Ureter (tissue), 1 donor: ENCODE measurements around the gene INVS. TPM values are rescaled to one million over a fixed set of nuclear protein-coding genes. Genes with fewer than 3 reads are reported as not detected.
"Not testable (repeated sequence)": the region's sequence is repeated elsewhere in the genome, so short reads cannot be mapped to it uniquely, and the experiment has no call there.

Experiments used
- DNase-seq: peaks from one replicate; pipeline ENCODE4 v3.0.0-alpha.2; 2020; ENCODE audit warnings: low spot score
- total RNA-seq: library from RNA; stranded (reverse); gene quantifications from one replicate; pipeline ENCODE4 v1.2.4, GENCODE V29; 2023
- donor health status: DM: yes; HTN: yes; CAD: no.

INVS gene
- total RNA-seq, 1 donor from 2014 or later: 24.1 TPM

DNA sequence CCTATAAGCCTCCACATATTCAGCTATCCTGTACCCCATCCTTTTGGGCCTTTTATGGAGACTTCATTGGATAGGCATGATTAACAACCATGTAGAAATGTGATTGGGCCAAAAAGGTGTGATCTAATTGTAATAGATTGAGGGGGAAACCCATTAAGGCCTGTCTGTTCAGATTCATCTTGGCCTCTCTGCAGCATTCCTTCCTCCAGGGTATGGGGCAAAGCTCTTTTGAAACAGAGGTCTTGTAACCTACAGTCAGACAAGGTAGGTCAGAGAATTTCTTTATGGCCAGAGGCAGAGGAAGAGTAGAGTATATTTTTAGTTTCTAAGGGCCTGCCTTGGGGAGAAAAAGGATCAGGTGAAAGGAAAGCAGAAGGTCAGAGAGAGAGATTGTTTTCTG, 98.5 kb downstream of the INVS start:
- no peak for DNase-seq

DNA sequence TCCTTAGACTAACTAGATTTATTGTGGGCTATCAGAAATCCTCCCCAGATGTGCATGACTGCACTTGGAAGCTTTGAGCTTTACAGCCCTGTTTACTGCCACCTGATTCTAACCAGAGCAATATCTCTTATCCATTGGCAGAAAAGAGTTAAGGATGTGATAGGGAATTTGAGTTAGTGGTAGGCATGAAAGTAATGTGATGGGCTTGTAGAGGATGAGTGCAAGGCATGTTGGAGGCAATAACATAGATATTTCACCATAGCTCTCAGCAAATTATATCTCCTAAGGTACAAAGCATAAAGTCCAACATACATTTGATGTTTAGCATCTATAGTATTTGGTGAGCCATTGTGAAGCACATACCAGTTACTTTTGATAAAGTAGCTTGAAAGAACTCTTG, 103.8 kb downstream of the INVS start:
- DNase-seq: no peak

DNA sequence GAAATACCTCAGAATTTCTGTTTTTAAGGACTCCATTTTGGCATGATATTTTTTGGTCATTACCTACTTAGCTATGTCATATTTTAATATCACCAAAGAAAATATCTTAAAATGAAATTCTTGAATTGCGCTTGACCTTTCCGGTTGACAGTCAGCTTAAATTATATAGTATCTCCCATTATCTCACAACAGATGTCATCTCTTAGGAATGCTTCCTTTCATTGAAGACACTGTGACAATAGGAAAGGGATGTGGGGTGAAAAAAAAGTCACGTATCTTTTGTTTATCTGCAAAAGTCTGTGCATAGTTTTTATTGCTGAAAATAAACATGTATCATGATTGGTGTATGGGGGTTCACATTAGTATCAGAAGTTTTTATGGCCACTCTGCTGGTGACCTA, 105.8 kb downstream of the INVS start:
- DNase-seq: no peak

DNA sequence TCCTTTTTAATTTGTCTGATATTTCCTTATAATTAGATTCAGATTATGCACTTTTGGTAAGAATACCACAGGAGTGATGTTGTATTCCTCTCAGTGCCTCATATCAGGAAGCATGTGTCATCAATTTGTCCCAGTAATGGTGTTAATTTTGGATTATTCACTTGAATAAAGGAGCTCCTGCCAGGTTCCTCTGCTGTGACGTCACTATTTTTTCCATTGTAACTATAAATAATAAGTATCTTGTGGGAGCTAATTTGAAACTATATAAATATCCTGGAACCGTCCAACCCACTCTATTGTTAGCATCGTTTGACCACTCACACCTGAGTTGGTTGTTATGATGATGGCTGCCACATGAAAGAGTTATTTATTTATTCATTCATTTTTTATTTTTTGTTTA, 107.9 kb downstream of the INVS start:
- no peak for DNase-seq

DNA sequence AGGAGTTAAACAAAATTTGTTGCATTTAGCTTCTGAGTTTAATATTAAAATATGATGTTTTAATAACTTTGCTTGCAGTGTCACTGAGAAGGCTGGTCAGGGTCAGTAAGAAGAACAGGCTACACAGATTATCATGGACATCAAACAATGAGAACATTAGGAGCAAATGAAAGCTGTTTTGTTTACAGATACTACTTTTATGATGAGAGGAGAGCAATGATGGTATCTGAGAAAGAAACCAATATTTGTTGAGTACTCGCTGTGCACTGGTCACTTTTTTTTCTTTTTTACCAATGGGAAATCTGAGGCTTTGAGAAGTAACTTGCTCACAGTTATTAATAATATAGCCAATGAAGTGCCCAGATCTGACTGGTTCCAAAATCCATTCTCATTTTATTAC, 109.6 kb downstream of the INVS start:
- no peak for DNase-seq

DNA sequence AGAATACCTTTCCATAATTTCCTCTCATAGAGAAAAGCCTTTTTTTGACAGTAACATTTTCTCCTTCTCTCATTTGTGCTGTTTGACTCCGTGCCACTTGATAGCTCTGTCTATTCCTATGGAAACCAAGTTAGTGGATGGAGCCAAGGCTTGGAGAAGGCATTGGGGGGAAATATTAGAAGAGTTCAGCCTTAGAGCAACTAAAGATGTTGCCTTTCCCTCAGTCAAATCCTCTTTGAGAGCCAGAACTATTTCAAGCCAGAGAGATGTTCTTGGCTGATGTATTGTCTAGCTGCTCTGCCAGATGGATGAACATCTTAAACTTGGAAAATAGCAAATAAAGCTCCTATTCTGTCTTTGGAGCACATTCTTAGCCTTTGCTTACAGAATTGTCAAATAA, 112.4 kb downstream of the INVS start:
- no peak for DNase-seq

DNA sequence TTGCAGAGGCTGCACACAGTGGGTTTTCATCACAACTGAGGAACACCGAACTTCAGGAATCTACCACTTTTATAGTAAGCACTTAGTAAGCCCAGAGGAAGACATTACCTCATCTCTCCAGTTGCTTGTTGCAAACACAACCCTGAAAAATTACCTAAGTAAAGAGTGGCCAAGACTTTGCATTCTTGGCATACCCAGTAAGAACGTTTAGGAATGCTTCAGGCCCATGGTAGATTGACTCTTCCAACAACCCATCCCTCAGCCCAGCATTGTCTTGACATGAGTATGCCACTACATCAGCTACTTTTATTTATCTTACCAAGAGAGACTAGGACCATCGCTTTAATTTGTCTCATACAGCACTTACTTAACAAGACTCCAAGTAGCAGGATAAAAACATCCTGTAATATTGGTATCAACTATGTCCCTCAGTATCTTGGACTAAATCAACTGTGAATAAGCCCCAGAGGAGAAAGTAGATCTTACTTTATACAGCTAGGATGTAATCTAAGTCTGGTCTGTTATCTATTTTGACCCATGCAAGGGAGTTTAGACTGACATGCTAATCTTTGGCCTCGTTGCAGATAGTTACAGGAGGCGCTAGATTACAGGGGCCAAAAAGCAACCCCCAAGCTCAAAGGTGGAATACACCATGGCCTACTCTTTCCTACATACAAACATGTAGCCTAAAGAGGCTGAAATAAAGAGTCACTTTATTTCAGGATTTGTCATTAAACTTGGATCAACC, 114.9 kb downstream of the INVS start:
- no peak for DNase-seq

DNA sequence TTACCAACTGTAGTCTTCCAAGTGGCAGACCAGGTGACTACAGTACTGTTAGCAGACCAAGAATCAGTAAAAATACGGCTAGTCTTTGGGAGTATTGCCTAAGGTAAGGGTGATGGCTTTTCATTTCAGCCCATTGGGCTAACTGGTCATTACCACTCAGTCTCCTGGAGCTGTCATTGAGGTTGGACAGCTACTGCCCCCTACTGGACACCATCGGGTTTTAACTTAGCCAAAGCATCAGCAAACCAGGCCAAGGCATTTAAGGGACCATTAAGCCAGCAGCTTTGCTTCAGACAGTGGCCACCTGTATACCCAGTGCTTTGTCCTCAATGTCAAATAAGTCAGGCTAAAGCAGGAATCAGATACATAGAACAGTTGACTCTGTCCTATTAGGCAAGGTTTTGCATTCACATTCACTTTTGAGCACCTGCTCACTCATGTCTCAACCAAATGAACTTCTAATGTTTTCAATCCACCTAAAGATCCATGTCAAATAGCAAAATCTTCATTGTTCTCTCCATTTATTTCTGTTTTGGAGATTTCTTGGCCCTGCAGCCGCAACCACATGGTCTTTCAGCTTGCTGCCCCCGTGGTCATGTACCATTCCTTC, 117.2 kb downstream of the INVS start:
- peak; percentile 49 for DNase-seq

DNA sequence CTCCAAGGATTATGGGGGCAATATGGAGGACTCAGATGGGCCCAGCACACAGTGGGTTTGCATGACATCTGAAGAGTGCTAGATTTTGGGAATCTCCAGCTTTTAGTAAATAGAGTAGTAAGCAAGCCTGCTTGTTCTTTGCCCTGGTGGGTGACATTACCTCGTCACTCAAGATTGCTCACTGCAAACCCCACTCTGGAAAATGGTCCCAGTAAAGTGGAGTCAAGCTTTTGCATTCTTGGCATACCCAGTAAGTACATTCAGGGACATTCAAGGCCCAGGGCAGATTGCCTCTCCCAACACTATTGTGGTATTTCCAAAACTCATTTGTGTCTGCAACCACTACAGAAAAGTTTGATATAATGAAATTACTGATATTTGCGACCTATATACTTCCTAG, 118.5 kb downstream of the INVS start:
- DNase-seq: no peak

DNA sequence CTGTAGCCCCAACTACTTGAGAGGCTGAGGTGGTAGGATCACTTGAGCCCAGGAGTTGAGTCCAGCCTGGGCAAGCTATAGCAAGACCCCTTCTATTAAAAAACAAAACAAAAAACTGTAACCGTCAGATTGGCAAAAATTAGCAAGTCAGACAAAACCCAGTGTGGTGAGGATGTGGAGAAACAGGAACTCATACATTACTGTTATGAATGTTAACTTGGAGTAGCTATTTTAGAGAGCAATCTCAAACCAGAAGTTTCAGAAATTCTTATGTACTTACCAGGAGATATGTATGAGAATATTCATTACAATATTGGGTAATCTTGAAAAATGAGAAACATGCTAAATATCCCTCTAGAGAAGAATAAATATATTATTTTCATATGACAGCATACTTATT, 120.3 kb downstream of the INVS start:
- DNase-seq: no peak

DNA sequence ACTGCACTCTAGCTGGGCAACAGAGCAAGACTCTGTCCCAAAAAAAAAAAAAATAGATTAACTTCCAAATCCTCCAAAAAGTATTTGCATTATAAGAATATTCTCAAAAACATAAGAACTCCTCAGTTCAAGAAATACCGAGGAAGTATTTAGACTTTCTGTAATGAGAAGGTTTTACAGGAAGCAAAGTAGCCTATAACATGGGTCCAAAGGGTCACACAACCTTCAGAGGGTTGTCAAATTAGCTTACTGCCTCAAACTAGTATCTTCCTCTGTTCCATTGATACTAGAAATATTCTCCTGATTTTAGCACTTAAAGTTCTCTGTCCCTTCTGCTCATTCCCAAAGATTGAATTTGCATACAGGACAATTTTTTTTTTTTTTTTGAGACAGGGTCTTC, 121.9 kb downstream of the INVS start:
- DNase-seq: no peak

DNA sequence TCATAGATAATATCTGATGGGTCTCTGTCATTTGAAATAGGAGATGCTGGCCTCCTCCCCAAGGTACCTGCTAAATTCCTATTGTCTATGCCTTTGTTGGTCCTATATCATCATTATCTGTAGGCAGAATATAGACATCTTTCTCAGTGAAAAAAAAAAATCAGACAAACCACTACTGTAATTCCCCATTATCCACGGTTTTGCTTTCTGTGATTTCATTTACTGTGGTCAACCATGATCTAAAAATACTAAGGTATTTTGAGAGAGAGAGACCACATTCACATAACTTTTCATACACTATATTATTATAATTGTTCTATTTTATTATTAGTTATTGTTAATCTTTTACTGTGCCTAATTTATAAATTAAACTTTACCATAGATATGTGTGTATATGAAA, 122.5 kb downstream of the INVS start:
- DNase-seq: no peak

DNA sequence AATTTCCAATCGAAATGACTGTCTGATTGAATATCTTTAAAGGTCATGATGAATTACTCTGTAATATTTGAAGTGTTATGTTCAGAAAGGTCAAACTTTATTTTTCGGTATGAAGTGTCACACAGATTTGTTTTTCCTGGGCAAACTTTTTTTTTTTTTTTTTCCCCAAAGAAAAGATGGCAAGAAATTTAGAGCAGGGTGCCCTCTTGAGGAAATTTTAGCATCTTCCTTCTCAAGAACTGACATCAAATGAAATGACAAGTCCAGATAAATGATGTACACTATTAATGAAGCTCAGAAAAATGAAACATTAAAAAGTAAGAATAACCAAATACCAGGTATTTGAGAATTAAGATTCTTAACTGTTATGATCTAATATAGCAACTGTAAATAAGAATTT, 123.6 kb downstream of the INVS start:
- DNase-seq: no peak

DNA sequence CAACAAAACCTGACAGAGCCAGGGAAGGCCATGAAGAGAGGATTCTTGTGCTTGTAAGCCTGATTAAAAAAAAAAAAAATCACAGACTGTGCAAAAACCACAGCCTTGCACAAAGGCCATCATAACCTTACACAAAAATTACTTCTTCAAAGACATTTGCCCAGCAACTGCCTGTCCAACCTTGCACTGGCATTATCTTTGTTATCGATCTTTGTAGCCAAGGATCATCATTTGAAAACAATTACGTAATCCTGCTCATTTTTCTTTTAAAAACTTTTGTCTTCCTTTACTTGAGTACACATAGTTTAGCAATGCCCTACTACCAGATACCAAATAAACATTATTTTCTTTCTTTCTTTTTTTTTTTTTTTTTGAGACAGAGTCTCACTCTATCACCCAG, 128.6 kb downstream of the INVS start:
- DNase-seq: no peak

DNA sequence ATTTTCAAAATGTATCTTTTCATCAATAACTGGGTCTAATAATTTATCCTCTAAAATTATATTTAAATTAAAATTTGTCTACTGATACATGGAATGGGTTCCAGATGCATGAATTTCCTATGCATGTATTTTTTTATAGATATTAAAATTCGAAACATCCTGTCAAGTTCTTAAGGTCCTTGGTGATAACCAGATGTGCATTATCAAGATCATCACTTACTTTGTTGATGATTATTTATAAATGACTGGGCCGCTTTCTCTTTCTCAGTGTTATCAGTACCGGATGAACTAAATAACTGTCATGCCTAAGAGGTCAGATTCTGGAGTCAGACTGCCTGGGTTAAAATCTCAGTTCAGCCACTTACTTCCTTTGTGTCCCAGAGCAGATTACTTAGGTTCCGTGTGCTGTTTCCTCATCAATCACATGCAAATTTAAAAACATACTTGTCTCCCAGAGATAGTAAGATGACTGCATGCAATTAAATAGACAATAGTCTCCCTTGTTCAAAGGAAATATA, 129.4 kb downstream of the INVS start:
- no peak for DNase-seq

DNA sequence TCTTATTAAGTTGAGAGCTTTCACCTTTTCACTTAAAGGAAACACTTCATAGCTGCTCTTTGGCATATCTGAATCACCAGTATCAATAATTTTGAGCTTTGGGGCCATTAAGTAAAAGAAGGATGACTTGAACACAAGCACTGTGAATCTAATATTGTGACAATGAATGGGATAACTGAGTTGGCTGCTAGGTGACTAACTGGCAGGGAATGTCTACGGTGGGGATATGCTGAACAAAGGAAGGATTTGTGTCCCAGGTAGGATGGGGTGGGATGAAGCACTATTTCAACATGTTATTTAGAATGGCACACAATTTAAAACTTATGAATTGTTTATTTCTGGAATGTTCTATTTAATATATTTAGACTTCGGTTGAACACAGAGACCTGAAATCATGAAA, 130.1 kb downstream of the INVS start:
- DNase-seq: no peak

DNA sequence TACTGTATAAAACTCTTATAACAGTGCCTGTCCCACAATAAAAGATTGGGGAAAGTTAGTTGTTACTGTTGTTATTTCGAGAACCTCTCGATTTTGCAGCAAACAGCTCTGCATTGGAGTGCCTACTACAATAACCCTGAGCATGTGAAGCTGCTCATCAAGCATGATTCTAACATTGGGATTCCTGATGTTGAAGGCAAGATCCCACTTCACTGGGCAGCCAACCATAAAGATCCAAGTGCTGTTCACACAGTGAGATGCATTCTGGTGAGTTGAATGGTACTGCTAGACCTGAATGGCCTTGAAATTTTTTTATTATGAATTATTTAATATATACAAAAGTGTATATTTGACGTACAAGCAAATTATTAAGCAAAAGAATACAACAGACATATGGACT, 130.5 kb downstream of the INVS start:
- DNase-seq: no peak

DNA sequence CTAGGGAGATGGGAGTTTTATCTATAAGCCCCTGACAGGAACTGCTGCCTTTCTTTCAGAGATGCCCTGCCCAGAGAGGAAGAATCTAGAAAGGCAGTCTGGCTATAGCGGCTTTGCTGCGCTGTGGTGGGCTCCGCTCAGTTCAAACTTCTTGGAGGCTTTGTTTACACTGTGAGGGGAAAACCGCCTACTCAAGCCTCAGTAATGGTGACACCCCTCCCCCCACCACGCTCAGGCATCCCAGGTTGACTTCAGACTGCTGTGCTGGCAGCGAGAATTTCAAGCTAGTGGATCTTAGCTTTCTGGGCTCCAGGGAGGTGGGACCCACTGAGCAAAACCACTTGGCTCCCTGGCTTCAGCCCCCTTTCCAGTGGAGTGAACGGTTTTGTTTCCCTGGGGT, 137.9 kb downstream of the INVS start:
- not testable (repeated sequence) for DNase-seq

DNA sequence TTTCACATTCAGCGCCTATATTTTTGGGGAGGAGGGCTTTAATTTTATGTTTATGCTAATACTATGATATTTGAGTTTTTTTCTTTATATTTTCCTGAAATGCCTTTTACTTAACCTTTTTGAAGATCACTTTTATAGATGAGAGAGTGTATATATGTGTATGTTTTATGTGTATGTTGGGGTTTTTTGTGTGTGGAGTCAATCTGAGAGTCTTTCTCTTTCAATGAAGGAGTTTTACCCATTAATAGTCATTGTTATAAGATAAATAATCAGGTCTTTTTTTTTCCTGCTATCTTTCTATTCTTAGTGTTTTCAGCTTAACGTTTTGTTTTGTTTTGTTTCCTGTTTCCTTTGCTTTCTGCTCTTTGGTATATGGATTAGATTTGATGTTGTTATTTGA, 141.5 kb downstream of the INVS start:
- no peak for DNase-seq

DNA sequence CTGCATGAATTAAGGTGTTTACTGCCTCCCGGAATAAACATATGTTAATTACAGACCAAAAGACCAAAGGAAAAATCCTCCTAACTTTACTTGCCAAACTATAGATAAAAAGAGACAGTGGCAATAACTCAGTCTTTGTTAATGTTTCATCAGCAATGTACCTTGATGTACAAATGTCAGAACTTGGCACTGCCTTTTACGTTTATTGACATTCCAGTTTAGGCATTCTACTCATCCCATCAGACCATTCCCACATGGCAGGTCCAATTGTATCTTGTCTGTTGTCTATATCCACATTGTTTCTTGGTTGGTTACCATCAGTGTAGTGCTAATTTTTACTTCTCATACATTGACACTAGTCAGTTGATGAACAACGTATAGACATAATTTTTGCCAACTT, 168.2 kb downstream of the INVS start:
- DNase-seq: no peak

DNA sequence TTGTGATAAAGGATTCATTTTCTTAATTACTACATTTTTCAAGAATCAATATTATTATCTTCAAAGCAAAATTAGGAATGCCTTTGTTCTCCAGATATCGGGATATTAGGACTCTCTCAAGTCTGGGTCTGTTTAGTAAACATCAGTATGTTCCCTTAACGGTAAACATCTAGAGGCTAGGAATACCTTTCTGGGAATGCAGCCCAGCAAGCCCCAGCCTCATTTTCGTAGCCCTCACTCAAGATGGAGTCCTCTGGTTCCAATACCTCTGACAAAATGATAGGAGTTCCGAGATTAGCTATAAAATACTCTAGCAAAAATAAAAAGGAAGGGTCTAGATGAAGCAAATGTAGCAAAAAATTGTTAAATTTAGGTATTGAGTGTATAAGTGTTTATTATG, 169.2 kb downstream of the INVS start:
- no peak for DNase-seq

DNA sequence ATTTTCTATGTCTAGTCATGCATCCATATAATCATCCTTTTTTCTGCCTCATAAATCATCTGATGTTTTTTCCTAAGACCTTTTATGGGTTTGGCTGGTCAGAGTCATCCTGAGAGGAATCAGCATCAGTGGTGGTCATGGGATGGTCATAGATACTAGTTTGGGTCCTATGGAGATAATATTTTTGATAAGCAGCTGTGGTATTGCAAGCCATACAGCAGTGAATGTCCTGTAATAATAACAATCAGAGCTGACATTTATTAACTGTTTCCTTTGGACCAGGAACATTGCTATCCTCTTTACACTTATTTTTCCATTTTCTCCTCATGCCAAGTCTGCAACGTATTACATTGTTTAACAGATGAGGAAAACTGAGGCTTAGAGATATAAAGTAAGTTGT, 170.6 kb downstream of the INVS start:
- no peak for DNase-seq

DNA sequence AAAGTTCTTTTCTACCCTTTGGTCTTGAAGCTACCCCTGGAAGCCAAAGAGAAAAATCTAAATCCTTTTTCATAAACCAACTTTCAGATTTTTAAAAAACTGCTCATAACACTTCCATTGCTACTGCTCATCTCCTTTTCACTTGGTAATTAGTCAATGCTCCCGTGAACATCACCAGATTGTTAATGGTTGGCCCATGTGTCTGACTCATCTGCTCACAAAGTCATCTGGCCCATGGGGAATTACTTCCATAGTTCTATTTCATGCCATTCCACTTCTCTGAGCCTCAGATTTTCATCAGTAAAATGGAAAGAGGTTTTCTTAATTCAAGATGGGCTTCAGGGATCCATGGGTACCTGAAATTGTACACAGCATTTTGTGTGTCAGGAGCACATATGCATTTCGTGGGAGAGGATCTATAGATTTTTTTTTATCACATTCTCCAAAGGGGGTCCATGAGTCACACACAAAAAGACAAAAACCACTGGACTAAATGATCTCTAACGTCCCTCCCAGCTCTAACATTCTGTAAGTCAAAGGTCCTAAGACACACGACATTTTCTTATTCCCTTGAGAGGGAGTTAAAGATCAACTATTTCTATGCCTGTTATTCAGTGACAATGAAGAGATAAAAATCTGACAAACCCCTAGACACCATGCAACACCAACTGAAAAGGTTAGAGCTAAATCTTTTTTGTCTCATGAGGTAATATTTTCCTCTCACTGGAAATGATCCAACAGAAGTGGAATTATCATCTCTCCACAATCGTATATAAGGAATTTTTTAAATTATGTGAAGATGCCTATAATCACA, 178.3 kb downstream of the INVS start:
- no peak for DNase-seq
